Activated CD4-positive, alpha-beta memory T cell treated with anti-CD3 and anti-CD28 coated beads for 36 hours (primary cell): Measurements from ENCODE around the gene SPARC. TPM values are rescaled to one million over a fixed set of nuclear protein-coding genes. Genes with fewer than 3 reads are reported as not detected.
"Not testable (repeated sequence)": the region's sequence is repeated elsewhere in the genome, so short reads cannot be mapped to it uniquely, and the experiment has no call there.

Experiments
- CTCF ChIA-PET: fragments of 350-600 bp; sonication (Branson Sonifier 250); formaldehyde crosslinking; loops from one replicate; lab custom pipeline; 2021; ENCODE audit warnings: antibody characterized with exemption, inconsistent platforms; lab: Charles Lee
- POLR2A ChIA-PET: fragments of 350-600 bp; sonication (Branson Sonifier 250); formaldehyde crosslinking; loops from one replicate; lab custom pipeline; 2021; ENCODE audit warnings: antibody characterized with exemption; lab: Charles Lee
- DNase-seq: peaks from one replicate; pipeline ENCODE4 v3.0.0-alpha.2; 2020
- H3K27ac Mint-ChIP-seq: one replicate; pipeline ENCODE4 v1.8.0; 2021; ENCODE audit warnings: mixed read lengths
- H3K27me3 Mint-ChIP-seq: one replicate; pipeline ENCODE4 v1.8.0; 2021; ENCODE audit warnings: mixed read lengths
- H3K36me3 Mint-ChIP-seq: one replicate; pipeline ENCODE4 v1.8.0; 2021; ENCODE audit warnings: mixed read lengths
- H3K4me1 Mint-ChIP-seq: one replicate; pipeline ENCODE4 v1.8.0; 2021; ENCODE audit warnings: low read depth, mixed read lengths
- H3K4me3 Mint-ChIP-seq: one replicate; pipeline ENCODE4 v1.8.0; 2021; ENCODE audit warnings: mild to moderate bottlenecking, mixed read lengths
- H3K9me3 Mint-ChIP-seq: one replicate; pipeline ENCODE4 v1.8.0; 2021; ENCODE audit warnings: mixed read lengths
- intact Hi-C: fragments of 100-400 bp; cut with micrococcal nuclease; formaldehyde crosslinking; loops from one replicate; pipeline ENCODE4 v1.15.1; 2023
- total RNA-seq, 2 experiments: library from RNA; stranded (reverse); gene quantifications; one replicate each; pipeline ENCODE4 v1.2.3, GENCODE V29; 2021

The SPARC gene
- total RNA-seq, 2 experiments from 2014 or later: not detected

- DNase-seq: no peak
- intact Hi-C loops: no loop called here
- no peak overlapping the region for H3K4me3 Mint-ChIP-seq
Observed at GRCh38 chr5:151685749-151686673, 704 bp downstream of the SPARC start.

DNA sequence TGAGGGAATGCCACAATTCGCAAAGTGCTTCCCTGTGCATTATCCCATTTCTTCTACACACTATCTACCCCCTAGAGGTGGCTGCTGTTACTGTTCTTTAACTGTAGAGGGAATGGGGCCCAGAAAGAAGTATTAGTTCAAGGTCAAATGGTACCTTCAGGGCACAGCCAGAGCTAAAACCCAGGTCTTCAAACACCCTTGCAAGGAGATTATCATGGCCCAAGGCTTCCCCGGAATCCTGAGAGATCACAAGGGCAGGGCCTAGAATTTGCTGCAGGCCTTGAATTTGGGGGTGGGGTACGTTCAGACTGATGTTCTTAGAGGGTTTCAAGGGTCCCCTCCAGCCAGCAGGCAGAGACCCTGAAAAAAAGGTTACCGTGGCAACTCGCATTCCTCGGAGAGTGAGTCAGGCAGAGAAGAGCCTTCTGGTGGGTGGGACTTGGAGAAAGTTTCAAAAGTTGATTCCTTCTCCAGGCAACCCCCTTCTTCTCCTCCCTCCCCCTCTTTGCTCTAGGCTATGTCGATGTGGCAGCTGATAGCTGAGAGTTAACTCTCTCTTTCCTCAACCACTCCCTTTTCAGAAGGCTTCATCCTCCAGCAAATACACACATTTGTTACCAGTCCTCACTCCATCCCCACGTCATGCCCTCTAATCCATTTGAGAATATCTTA lies 1.9 kb downstream of the SPARC start:
- H3K27ac Mint-ChIP-seq: no peak overlapping the region
- no peaks in the 10 kb centered on the region for H3K9me3 Mint-ChIP-seq
- no peak for DNase-seq
- CTCF ChIA-PET: interaction anchor here (0.7 kb wide), 1 partner anchor 26 kb away, joined by 3 read pairs; no protein-coding TSS in a partner anchor
- H3K36me3 Mint-ChIP-seq: no peaks in the 10 kb centered on the region
- peaks cover 32% of the 10 kb centered on the region for H3K27me3 Mint-ChIP-seq
- peaks cover 10% of the 10 kb centered on the region for H3K4me1 Mint-ChIP-seq
- POLR2A ChIA-PET: no interaction called here
- intact Hi-C loops: no loop called here
- no peak overlapping the region for H3K4me3 Mint-ChIP-seq

More at GRCh38 chr5:151685749-151686673, 704 bp downstream of the SPARC start:
- Mint-ChIP-seq H3K9me3 (no peaks in the 10 kb centered on the region), H3K36me3 (no peaks in the 10 kb centered on the region), H3K27me3 (peaks cover 32% of the 10 kb centered on the region), H3K27ac (no peak overlapping the region), H3K4me1 (peaks cover 10% of the 10 kb centered on the region)
- POLR2A ChIA-PET: no interaction called here
- CTCF ChIA-PET: interaction anchor here (0.7 to 1.1 kb wide), 2 partner anchors 54 to 457 kb away, joined by 3 to 7 read pairs; no protein-coding TSS in a partner anchor

DNA sequence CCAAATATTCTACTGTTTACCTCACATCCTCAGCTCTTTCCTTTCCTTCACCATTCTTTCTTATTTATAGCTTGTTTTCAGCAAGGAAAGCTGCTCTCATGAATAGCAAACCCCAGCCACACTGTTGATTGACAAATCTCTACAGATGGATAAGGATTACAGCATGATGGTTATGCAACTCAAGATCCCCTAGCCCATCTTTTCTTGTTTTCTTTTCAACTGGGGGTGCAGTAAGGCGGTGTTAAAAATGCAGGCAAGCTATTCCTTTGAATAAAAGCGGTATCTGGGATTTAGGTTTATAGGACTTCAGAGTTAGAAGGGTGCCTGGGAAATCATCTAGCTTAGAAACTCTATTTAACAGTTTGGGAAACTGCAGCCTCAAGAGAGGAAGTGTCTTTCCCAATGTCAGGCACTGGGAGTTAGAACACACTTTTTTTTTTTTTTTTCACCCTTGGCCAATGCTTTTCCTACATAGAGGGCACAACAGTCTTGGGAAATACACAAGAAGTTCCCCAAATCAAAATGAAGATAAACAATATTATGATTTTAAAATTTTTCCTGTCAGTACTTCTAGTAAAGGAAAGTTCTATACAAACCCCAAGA lies 2.6 kb downstream of the SPARC start:
- H3K27ac Mint-ChIP-seq: no peak overlapping the region
- ChIA-PET POLR2A (no interaction called here), CTCF (interaction anchor here (0.6 to 0.7 kb wide), 2 partner anchors 9 to 17 kb away, joined by 3 to 5 read pairs; no protein-coding TSS in a partner anchor)
- no peaks in the 10 kb centered on the region for H3K9me3 Mint-ChIP-seq
- intact Hi-C loops: no loop called here
- H3K4me3 Mint-ChIP-seq: no peak overlapping the region
- no peaks in the 10 kb centered on the region for H3K36me3 Mint-ChIP-seq
- no peak for DNase-seq
- H3K4me1 Mint-ChIP-seq: peaks cover 10% of the 10 kb centered on the region
- peaks cover 31% of the 10 kb centered on the region for H3K27me3 Mint-ChIP-seq

GRCh38 chr5:151683444-151683843 lies 3.3 kb downstream of the SPARC start:
- intact Hi-C loops: no loop called here
- ChIA-PET POLR2A (no interaction called here), CTCF (no interaction called here)
- H3K36me3 Mint-ChIP-seq: no peaks in the 10 kb centered on the region
- H3K4me1 Mint-ChIP-seq: peaks cover 10% of the 10 kb centered on the region
- DNase-seq: no peak
- peaks cover 27% of the 10 kb centered on the region for H3K27me3 Mint-ChIP-seq
- no peak overlapping the region for H3K4me3 Mint-ChIP-seq
- H3K9me3 Mint-ChIP-seq: no peaks in the 10 kb centered on the region
- no peak overlapping the region for H3K27ac Mint-ChIP-seq

- ChIA-PET POLR2A (no interaction called here), CTCF (no interaction called here)
- no peaks in the 10 kb centered on the region for H3K36me3 Mint-ChIP-seq
- peaks cover 10% of the 10 kb centered on the region for H3K4me1 Mint-ChIP-seq
- H3K27ac Mint-ChIP-seq: no peak overlapping the region
- DNase-seq: no peak
- intact Hi-C loops: no loop called here
- H3K27me3 Mint-ChIP-seq: peaks cover 22% of the 10 kb centered on the region
- no peaks in the 10 kb centered on the region for H3K9me3 Mint-ChIP-seq
- no peak overlapping the region for H3K4me3 Mint-ChIP-seq
Observed at GRCh38 chr5:151682751-151683331, 3.9 kb downstream of the SPARC start.

DNA sequence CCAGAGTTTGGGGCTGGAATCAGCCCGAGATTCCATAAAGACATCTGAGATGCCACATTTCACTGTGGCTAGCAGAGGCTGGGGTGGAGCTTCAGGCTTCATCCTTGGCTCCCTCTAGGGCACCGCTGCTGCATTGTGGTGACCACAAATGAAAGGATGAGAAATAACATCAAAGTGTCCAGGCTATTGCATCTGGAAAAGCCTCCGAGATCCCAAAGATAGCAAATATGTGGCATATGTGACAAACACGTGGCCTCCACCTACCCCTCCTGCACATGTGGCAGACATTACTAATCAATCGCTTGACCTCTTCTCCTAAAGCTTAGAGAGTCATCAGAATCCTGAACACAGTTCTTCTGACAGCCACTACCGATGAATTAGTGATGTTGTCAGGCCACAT lies 4.5 kb downstream of the SPARC start:
- no peak overlapping the region for H3K4me3 Mint-ChIP-seq
- no peaks in the 10 kb centered on the region for H3K9me3 Mint-ChIP-seq
- DNase-seq: no peak
- intact Hi-C loops: no loop called here
- H3K27me3 Mint-ChIP-seq: peaks cover 21% of the 10 kb centered on the region
- H3K36me3 Mint-ChIP-seq: no peaks in the 10 kb centered on the region
- H3K4me1 Mint-ChIP-seq: peaks cover 10% of the 10 kb centered on the region
- CTCF ChIA-PET: interaction anchor here (1.6 kb wide), 1 partner anchor 23 kb away, joined by 6 read pairs; no protein-coding TSS in a partner anchor
- POLR2A ChIA-PET: no interaction called here
- no peak overlapping the region for H3K27ac Mint-ChIP-seq

DNA sequence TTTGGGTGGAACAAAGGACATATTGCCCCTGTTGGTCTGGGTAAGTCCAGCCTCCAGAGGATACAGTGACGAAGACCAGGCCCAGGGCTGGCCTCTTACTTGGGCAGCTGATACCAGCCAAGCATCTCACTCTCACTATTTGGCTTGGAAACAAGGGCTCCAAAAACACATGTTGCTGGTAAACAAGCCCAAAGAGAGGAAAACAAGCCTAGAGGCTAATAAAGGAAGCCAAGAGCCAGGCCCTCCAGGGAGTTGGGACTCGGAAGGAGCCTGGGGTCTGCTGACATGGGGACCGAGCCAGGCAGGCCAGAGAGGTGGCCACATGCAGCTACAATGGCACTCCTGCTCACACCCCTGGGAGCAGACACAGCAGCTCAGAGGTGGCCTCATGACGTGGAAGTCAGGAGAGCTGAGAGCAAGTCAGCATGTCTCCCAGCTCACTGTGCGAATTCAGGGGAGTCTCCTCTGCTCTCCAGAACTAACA lies 5.7 kb downstream of the SPARC start:
- peaks cover 8% of the 10 kb centered on the region for H3K27me3 Mint-ChIP-seq
- no peaks in the 10 kb centered on the region for H3K9me3 Mint-ChIP-seq
- no peak for DNase-seq
- ChIA-PET CTCF (interaction anchor here (1.6 kb wide), 1 partner anchor 22 kb away, joined by 6 read pairs; no protein-coding TSS in a partner anchor), POLR2A (no interaction called here)
- no peak overlapping the region for H3K27ac Mint-ChIP-seq
- no peaks in the 10 kb centered on the region for H3K36me3 Mint-ChIP-seq
- intact Hi-C loops: no loop called here
- no peak overlapping the region for H3K4me3 Mint-ChIP-seq
- H3K4me1 Mint-ChIP-seq: no peaks in the 10 kb centered on the region

DNA sequence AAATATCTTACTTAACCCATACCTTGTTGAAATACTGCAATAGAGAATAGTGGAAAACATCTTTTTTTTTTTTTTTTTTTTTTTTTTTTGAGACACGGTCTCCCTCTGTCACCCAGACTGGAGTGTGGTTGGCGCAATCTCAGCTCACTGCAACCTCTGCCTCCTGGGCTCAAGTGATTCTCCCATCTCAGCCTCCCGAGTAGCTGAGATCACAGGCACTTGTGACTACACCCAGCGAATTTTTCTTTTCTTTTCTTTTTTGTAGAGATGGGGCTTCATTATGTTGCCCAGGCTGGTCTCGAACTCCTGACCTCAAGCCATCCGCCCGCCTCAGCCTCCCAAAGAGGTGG lies 6.6 kb downstream of the SPARC start:
- DNase-seq, POLR2A ChIA-PET, CTCF ChIA-PET, H3K4me1 Mint-ChIP-seq, H3K9me3 Mint-ChIP-seq, intact Hi-C loops, H3K27me3 Mint-ChIP-seq, H3K4me3 Mint-ChIP-seq, H3K27ac Mint-ChIP-seq, H3K36me3 Mint-ChIP-seq: not testable (repeated sequence)

DNA sequence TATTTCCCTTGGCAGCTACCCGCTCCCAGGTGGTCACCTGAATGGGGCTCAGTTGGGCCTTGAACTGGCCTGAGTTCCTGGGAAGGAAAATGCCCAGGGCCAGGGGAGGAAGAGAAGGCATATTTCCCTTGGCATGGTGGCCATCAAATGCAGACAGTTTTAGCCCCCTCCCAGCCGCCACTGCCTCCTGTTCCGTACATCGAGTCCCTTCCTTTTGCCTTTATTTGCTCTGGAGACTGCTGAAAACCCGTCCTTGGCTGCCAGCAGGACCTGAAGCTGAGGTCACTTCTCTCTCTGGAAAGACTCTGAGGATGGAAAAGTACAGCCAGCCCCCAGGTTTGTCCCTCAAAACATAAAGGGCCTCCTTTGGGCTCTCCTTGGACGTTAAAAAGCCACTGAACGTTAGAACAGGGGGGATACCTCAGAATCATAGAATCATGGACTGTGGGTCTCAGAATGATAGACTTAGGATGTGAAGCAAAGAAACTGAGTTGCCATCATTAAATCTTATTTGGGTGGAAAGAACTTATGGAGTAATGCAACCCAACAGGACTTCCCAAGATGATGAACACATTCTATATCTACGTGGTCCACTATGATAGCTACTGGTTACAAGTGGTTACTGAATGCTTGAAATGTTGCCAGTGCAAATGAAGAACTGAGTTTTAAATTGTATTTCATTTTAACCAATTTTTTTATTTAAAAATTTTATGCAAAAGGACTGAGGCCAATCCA lies 7.1 kb downstream of the SPARC start:
- ChIA-PET CTCF (no interaction called here), POLR2A (no interaction called here)

DNA sequence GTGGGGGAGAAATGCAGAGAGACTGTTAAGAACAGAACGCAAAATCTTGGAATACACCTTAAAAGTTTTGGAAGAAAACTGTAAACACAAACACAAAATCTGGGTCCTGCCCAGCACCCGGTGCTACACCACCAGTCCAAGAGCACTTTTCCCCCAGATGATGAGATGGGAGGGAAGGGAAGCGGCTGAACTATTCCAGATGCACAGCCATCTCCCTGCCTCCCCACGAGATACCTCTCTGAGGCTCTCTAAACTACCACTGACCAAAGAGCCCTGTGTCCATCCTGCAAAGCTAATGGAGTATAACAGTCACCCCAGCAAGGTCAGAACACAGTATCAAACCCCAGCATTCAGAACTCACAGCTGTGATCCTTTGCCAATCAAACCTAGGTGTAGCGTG lies 8.0 kb downstream of the SPARC start:
- H3K4me1 Mint-ChIP-seq: no peaks in the 10 kb centered on the region
- no peaks in the 10 kb centered on the region for H3K27me3 Mint-ChIP-seq
- POLR2A ChIA-PET: no interaction called here
- no peaks in the 10 kb centered on the region for H3K9me3 Mint-ChIP-seq
- H3K4me3 Mint-ChIP-seq: no peak overlapping the region
- CTCF ChIA-PET: no interaction called here
- DNase-seq: no peak
- H3K27ac Mint-ChIP-seq: no peak overlapping the region
- no peaks in the 10 kb centered on the region for H3K36me3 Mint-ChIP-seq
- intact Hi-C loops: no loop called here

More for the DNA sequence above, 7.1 kb downstream of the SPARC start:
- Mint-ChIP-seq H3K4me3 (no peak overlapping the region), H3K27ac (no peak overlapping the region), H3K36me3 (no peaks in the 10 kb centered on the region), H3K27me3 (no peaks in the 10 kb centered on the region), H3K4me1 (no peaks in the 10 kb centered on the region), H3K9me3 (no peaks in the 10 kb centered on the region)
- intact Hi-C loops: no loop called here
- no peak for DNase-seq

- Mint-ChIP-seq H3K9me3 (no peaks in the 10 kb centered on the region), H3K36me3 (no peaks in the 10 kb centered on the region), H3K27ac (no peak overlapping the region), H3K4me1 (no peaks in the 10 kb centered on the region), H3K27me3 (peaks cover 2% of the 10 kb centered on the region), H3K4me3 (no peak overlapping the region)
- intact Hi-C loops: no loop called here
- ChIA-PET POLR2A (no interaction called here), CTCF (no interaction called here)
- DNase-seq: no peak
Observed at GRCh38 chr5:151677776-151678545, 8.8 kb downstream of the SPARC start.
